Activated CD8-positive, alpha-beta memory T cell treated with anti-CD3 and anti-CD28 coated beads, Interleukin-2, amount 50 U/mL, for 24 hours (primary cell): ENCODE results near the gene RAB18.
"Not testable (repeated sequence)": the region's sequence is repeated elsewhere in the genome, so short reads cannot be mapped to it uniquely, and the experiment has no call there.

Experiments
- DNase-seq: peaks from one replicate; pipeline ENCODE4 v3.0.0-alpha.2; 2020; ENCODE audit errors: extremely low read depth

Gene RAB18

DNA sequence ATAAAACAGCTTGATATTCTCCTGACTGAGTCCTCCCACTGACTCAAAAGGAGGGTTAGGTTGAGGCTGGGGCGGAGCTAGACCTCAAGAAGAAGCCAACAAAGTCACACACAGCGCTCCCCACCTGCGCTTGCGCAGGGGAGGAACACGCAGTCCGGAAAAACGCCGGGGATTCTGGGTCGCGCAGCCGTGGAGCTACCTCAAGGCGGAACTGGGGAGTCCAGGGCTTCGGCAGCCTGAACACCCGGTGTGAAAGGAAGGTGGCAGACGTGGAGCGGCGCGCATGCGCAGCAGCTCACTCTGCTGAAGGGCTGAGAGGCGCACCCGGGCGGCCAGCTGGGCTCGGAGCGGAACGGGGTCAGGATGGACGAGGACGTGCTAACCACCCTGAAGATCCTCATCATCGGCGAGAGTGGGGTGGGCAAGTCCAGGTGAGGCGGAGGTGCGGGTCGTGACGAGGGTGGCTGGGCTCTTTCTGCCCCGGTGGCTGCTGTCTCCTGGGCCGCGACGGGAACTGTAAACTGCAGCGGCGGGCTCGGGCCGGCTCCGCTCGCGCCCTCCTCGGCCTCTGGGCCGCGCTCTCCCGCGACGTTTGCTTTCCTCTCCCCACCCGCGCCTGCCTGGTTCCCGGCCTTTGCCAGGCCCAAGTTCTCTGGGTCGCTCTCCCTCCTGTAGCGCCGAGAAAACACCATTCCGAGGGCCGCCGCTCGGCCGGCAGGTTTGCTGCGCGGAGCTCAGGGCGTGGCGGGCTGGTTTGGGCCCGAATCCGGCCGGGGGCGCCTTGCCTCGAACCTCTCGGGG, at the start of gene RAB18:
TSS of gene RAB18 (plus strand) at position 298 of the 801 bp plus-strand sequence. CDS start at position 364, 66 bp downstream.
- peak; percentile 98 for DNase-seq

DNA sequence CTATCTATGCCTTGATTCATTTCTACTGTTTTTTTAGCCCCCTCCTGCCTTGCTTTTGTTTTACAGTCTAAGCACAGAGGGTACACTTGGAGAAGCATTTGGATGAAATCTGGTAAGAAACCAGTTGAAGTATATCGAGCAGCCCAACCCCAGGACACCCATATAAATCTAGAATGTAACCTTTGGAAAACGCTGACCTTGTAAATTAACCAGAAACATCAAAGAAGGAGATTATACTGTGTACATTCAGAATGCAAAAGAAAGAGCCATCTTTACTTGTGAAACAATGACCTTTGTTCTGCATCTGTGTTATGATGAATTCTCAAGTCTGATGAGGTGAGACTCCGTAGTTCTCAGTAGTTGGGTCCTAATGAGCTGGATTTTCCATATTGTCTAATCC, 49.3 kb upstream of the RAB18 start:
- no peak for DNase-seq

DNA sequence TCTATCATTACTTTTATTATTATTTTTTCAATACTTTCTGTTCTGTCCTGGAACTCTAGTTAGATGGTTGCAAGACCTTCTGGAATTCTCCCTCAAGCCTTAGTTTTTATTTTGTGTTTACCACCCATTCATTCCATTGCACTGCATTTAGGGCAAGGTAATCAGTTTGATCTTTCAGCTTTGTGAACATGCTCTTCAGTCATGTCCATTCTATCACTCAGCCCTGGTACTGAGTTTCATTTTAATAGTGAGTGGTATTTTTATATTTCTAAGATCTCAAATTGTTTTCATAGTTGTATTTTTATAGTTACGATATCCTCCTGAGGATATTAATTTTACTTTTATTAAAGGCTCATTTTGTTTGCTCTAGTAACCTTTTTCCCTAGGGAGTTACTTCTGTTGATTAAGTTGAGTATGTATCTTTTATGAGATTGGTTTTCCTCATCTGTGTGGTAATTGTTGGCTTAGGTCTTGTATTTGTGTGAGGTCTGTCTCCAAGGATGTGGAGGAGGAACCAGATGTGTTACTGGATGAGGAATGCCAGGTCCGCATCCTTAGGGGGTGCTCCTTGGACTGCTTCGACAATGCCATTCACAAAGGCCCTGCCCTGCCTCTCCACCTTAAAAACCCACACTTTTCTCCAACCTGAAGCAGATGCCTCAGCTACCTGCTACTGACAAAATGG, 46.7 kb upstream of the RAB18 start:
- no peak for DNase-seq

DNA sequence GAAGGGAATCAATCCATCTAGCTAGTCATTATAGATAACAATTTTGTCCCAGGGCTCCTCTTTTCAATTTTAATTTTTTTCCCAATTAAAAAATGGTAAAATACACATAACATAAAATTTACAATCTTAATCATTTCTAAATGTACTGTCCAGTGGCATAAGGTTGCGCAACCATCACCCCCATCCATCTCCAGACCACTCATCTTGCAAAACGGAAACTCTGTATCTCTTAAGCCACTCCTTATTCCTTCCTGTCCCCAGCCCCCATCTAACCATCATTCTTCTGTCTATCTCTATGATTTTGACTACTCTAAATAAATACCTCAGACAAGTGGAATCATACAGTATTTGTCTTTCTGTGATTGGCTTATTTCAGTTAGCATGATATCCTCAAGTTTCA, 46.1 kb upstream of the RAB18 start:
- no peak for DNase-seq

DNA sequence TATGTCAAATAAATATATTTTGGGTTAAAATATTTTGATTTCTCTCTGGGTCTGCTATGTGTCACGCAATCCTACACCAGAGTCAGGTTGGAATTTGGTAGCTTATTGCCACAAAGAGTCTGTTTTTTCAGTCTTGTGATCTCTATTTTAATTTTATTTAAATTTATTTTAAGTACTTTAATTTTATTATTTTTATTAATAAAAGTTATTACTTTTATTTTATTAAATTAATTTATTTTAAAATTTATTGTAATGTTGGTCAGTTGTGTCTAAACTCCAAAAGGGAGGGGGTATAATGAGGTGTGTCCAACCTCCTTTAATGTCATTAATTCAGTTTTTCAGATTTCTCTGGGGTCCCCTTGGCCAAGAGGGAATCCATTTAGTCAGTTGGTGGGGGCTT, 42.8 kb upstream of the RAB18 start:
- DNase-seq: no peak

DNA sequence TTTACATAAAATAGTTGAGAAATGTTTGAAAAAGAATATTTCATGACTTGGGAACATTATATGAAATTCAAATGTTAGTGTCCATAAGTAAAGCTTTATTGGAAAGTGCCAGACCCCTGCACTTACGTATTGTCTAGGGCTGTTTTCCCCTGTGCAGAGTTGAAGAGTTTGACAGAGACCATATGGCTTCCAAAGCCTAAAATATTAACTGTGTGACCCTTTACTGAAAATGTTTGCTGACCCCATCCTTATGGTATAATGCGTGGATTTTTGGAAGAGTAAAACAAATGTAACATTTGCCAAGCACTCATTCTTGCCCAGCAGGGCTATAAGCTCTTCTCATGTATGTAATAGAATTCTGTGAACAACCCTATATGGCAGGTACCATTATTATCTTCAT, 40.1 kb upstream of the RAB18 start:
- DNase-seq: no peak

DNA sequence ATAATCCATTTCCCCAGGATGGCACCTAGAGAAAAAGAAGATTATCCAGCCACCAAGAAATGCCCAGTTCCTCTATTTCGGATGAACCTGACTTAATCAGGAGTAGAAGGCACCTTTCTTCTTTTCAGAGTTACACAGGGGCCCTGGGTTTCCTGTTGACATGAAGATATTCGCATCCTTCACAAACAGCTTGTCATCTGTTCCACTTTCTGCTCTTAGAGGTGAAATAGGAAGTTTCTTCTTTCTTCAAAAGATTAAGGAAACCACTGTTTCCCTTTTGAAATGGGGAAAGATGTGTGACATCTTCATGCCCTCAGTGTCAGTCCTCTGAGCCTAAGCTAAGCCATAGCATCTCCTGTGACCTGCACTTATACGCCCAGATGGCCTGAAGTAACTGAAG, 39.1 kb upstream of the RAB18 start:
- no peak for DNase-seq

DNA sequence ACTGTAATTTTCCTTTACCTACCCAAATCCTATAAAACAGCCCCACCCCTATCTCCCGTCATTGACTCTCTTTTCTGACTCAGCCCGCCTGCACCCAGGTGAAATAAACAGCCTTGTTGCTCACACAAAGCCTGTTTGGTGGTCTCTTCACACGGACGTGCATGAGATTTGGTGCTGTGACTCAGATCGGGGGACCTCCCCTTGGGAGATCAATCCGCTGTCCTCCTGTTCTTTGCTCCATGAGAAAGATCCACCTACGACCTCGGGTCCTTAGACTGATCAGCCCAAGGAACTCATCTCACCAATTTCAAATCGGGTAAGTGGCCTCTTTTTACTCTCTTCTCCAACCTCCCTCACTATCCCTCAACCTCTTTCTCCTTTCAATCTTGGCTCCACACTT, 38.5 kb upstream of the RAB18 start:
- DNase-seq: not testable (repeated sequence)

DNA sequence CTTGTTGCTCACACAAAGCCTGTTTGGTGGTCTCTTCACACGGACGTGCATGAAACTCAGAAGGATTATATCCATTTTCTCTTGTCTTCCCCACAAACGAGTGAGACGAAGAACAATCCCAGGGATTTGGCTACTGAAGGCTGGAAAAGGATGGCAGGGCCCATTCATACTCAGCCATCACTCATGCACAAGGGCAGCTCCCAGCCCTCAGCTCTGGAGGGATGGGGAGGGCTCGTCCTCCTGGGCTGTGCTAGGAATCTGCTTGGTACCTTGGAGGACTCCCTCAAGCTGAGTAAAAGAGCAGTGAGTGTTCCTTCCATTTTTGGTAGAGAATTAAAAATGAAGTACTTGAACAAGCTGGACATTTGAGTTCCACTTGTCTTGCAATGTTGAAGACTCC, 33.2 kb upstream of the RAB18 start:
- no peak for DNase-seq

DNA sequence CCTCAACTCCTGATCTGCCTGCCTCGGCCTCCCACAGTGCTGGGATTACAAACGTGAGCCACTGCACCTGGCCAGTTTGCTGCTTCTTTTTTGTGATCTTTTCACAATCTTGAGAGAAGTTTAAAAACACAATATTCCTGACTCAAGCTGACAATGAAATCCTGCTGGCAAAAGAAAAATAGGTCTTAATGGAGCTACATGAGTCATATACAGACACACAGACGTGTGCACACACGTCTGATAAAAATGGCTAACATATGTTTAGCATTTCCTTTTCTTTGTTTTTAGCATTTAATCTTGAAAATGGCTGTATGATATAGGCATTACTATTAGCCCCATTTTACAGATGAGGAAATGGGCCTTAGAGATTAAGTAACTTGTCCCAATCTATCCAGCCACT, 29.4 kb upstream of the RAB18 start:
- no peak for DNase-seq

DNA sequence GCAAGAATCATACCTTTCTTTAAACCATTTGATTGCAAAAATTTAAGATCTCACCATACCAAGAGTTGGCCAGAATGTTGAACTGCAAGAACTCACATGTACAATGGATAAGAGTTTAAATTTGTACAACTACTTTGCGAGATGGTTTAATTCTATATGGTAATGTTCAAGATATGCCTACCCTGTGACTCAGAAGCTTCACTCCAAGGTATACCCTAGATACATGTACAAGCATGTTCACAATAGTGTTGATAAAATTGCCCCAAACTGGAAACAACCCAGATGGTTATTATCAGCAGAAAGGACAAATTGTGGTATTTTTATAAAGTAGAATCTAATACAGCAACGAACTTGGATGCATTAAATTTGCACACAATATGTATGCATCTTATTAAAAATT, 25.1 kb upstream of the RAB18 start:
- no peak for DNase-seq

DNA sequence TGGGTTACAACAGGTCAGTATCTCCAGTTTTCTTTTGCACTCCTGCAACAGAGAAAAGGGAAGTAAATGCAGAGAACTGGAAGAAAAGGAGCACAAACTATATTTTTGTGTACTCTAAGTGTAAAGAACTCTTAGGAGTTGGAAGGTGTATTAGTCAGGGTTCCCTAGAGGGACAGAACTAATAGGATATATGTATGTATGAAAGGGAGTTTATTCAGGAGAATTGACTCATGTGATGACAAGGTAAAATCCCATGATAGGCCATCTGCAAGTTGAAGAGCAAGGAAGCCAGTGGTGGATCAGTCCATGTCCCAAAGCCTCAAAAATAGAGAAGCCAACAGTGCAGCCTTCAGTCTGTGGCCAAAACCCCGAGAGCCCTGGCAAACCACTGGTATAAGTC, 22.6 kb upstream of the RAB18 start:
- DNase-seq: no peak

DNA sequence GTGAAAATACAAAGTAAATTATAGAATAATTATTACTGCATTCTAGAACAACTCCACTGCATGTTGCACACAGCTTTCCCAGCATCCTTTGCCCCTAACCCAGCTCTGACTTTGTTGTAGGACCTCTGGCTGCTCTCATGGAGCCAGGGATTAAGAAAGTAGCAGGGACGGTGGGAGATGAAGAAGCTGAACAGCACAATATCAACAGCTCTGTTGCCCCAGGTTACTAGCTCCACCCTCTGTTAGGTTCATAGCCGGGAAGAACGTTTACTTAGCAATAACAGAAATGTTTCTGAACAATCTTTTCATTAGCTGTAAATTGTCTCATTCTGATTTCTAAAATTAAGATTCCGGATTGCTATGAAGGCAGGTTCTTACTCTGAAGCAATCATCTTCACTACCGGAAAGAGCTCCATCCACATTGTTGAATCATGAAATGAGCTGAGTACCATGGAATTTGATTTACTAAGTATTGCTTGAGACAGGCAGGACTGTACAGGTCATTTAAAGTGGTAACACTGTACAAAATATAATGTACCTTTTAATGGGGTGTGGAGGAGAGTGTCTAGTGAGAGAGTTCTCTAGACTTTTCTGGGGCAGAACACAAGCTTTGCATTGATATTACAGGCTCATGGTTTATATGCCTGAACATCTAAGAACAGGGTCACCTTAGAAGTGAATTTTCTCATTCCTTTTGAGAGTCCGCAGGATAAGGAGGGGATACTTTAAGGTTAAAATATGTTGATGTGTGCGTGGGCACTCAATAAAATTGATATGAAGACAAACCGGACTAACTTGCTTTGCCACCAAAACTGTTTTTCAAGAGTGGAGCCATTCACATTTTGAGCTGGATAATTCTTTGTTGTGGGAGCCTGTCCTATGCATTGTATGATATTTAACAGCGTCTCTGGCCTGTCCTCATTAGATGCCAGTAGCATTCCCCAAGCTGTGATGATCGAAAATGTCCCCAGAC, 20.8 kb upstream of the RAB18 start:
- DNase-seq: no peak

DNA sequence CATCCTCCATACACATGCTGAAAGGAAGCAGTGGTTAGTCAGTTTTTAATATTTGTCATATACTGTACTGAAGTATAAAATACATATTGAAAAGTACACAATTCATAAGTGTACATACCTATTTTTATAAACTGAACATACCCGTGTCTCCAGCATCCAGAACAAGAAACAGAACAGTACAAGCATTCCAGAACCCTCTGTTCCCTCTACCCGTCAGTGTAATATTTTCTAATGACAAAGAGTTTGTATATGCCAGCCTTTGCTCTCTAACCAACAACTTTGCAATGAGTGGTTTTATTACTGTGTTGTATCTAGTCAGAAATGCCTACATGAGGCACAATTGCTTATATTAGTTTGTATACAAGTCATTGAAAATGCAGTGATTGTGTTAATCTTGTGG, 18.7 kb upstream of the RAB18 start:
- DNase-seq: no peak

DNA sequence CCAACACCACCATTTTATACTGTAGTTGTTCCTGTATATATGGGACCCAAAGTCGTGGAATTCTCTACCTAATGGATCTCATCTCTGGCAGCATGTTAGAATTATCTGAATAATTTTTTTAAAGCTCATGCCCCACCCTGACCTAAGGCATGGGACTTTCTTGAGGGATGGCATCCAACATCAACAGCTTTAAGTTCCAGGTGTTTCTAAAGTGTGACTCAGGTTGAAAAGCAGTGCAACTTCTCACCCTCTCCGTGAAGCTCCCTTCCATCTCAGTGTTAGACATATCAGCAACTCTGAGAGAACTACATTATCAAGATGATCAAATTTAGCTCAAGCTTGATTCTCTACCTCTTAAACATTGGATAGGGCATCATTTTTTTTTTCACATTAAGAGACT, 18.1 kb upstream of the RAB18 start:
- no peak for DNase-seq

DNA sequence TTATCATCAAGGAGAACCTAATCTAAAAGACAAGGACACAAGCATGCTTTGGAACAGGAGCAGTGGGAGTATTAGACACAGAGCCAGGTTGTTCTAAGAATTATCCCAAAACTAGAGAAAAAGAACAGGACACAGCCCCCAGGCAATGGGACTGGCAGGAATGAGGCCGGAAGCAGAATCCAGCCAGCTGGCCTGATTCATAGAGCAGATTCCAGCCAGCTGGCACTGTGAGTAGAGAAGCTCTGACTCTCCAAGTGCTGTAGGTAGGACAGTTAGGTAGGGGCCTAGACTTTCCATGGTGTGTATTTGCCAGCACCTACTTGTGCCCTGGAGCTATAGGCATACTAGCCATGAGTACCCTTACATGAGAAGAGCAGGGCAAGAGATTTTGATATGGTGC, 13.3 kb upstream of the RAB18 start:
- no peak for DNase-seq

DNA sequence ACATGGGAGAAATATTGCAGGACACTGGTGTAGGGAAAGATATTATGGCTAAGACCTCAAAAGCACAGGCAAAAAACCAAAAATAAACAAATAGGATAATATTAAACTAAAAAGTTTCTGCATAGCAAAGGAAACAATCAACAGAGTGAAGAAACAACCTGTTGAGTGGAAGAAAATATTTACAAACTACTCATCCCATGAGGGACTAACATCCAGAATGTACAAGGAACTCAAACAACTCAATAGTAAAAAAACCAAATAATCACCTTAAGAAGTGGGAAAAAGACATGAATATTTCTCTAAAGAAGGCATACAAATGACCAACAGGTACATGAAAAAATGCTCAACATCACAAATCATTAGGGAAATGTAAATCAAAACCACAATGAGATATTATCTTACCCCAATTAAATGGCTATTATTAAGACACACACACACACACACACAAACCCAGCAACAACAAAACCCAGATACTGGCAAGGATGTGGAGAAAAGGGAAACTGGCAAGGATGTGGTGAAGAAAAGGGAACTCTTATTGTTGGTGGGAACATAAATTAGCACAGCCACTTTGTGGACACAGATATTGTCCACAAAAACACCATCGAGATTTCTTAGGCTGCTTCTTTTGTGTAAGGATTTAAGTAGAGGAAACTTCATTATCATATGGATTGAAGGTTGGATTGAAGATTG, 9.8 kb upstream of the RAB18 start:
- DNase-seq: no peak

DNA sequence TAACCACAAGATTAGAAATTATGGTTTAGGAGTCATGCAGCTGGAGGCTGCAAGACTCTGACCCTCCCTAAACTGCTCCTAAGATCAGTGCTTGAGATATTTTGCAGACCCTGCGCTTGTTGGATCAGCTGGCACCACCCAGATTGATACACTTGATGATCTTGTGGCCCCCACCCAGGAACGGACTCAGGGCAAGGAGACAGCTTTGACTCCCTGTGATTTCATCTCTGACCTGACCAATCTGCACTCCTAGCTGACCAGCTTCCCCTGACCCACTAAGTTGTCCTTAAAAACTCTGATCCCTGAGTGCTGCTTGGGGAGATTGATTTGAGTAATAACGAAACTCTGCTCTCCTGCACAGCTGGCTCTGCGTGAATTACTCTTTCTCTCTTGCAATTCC, 8.0 kb upstream of the RAB18 start:
- DNase-seq: no peak

DNA sequence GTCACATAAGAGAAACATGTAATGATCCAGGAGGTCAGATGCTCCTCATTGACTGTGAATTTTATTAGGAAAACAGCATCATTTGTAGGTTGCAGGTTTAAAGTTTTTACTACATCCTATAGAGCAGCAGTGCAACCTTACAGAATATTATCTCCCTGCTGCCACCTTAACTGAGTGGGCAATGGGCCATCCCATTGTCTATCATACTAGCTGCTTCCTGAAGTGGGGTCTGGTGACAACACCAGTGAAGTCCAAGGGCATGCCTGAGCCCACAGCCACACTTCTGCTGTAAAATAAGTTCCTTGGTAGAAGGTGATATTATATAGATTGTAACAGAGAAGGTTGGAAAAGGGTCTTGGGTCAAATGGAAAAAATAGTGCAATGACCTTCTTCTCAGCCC, 4.0 kb upstream of the RAB18 start:
- DNase-seq: no peak

DNA sequence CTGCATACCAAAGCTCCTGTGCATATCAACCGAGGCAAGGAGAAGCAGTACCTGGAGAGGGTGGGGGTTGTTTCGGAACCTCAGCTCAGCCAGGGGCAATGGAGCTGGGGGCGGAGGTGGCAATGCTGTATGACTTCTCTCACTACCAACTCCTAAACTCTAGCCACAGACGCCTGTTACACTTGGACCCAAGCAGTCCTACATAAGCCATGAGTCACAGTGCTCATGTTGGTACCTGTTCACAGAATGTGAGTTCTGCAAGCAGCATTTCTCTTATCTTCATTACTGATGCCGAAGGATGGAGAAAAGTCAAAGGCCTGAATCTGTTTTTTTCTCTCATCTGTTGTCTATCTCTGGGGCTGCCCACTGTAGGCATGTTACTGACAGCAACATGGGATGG, 3.2 kb upstream of the RAB18 start:
- no peak for DNase-seq

DNA sequence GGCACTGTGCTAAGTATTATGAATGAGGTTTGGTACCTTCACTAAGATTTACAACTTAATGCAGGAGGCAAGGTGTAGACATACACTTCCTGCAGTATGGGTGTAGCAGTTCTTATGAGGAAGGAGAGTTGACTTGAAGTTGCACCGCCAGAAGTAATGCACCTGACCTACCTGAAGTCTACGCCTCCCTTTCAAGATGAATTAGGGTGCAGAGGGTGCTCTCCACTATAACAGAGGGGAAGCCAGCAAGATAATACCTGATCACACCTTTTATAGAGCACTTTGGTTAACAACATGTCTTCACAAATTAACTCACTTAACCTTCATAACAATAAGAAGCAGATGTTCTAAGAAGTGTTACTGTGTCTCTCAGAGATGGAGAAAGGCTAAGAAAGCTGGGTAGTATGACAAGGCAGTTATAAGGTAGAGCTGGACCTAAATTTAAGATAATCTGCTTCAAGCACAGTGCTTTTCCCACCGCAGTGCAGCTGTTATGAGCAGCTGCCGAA, 552 bp upstream of the RAB18 start:
- DNase-seq: no peak
